GM23338 (cell line): ENCODE results near the gene PARP12. TPM values are rescaled to one million over a fixed set of nuclear protein-coding genes. Genes with fewer than 3 reads are reported as not detected.

ENCODE experiments used
- ATAC-seq: fragments of 200-7000 bp; cut with Tn5 transposase; 3 replicates; pipeline ENCODE4 v1.9.1; 2020
- DNase-seq: peaks from one replicate; pipeline ENCODE4 v3.0.0-alpha.2; 2015; ENCODE audit warnings: low spot score
- H2AFZ ChIP-seq: fragments of 200-600 bp; sonication (generic); 2 replicates; pipeline ENCODE4 v1.8.0; 2016; ENCODE audit warnings: antibody characterized with exemption, mild to moderate bottlenecking, moderate library complexity
- H3F3A ChIP-seq: fragments of 200-600 bp; sonication (generic); replicated peaks from 2 replicates; pipeline ENCODE4 v1.8.0; 2017; ENCODE audit warnings: antibody characterized with exemption, mixed run types, low read depth
- H3K27ac ChIP-seq: fragments of 200-600 bp; sonication (generic); 2 replicates; pipeline ENCODE4 v1.6.1; 2016; ENCODE audit warnings: low read depth
- H3K27me3 ChIP-seq: fragments of 200-600 bp; sonication (generic); 2 replicates; pipeline ENCODE4 v1.8.0; 2016; ENCODE audit warnings: mild to moderate bottlenecking, mixed run types, moderate library complexity; ENCODE audit not compliant: insufficient read depth
- H3K36me3 ChIP-seq: fragments of 200-600 bp; sonication (generic); 2 replicates; pipeline ENCODE4 v1.8.0; 2016; ENCODE audit warnings: mild to moderate bottlenecking; ENCODE audit not compliant: insufficient read depth
- H3K4me1 ChIP-seq: fragments of 200-600 bp; sonication (generic); 2 replicates; pipeline ENCODE4 v1.8.0; 2016; ENCODE audit warnings: mild to moderate bottlenecking, moderate library complexity; ENCODE audit not compliant: insufficient read depth
- H3K4me2 ChIP-seq: fragments of 200-600 bp; sonication (generic); 2 replicates; pipeline ENCODE4 v1.7.1; 2017; ENCODE audit warnings: mixed run types
- H3K4me3 ChIP-seq: fragments of 200-600 bp; sonication (generic); 2 replicates; pipeline ENCODE4 v1.6.1; 2016; ENCODE audit warnings: mixed run types
- H3K79me2 ChIP-seq: fragments of 200-600 bp; sonication (generic); replicated peaks from 2 replicates; pipeline ENCODE4 v1.8.0; 2017; ENCODE audit warnings: mild to moderate bottlenecking; ENCODE audit not compliant: insufficient read depth
- H3K9me2 ChIP-seq: fragments of 200-600 bp; sonication (generic); 2 replicates; pipeline ENCODE4 v1.8.0; 2017; ENCODE audit not compliant: insufficient read depth
- H4K20me1 ChIP-seq: fragments of 200-600 bp; sonication (generic); replicated peaks from 2 replicates; pipeline ENCODE4 v1.8.0; 2017; ENCODE audit warnings: mild to moderate bottlenecking; ENCODE audit not compliant: insufficient read depth
- H3K27ac Mint-ChIP-seq: 2 replicates; pipeline ENCODE4 v1.8.0; 2020; ENCODE audit warnings: inconsistent platforms, mild to moderate bottlenecking, moderate library complexity, mixed read lengths
- H3K27me3 Mint-ChIP-seq: 3 replicates; pipeline ENCODE4 v1.8.0; 2022; ENCODE audit warnings: low read depth, mild to moderate bottlenecking, moderate library complexity, mixed read lengths, inconsistent platforms; ENCODE audit not compliant: insufficient read depth, poor library complexity
- H3K36me3 Mint-ChIP-seq: 3 replicates; pipeline ENCODE4 v1.8.0; 2021; ENCODE audit warnings: low read depth, mild to moderate bottlenecking, inconsistent platforms, moderate library complexity, mixed read lengths
- H3K4me1 Mint-ChIP-seq: 3 replicates; pipeline ENCODE4 v1.8.0; 2020; ENCODE audit warnings: mild to moderate bottlenecking, inconsistent platforms, mixed read lengths
- H3K4me3 Mint-ChIP-seq: 3 replicates; pipeline ENCODE4 v1.8.0; 2021; ENCODE audit warnings: moderate library complexity, mild to moderate bottlenecking, inconsistent platforms, mixed read lengths
- H3K9me3 Mint-ChIP-seq: 3 replicates; pipeline ENCODE4 v1.8.0; 2020; ENCODE audit warnings: moderate library complexity, mild to moderate bottlenecking, inconsistent platforms, mixed read lengths
- CREB1 ChIP-seq: fragments of 250-450 bp; sonication (Bioruptor Pico); IDR thresholded peaks from 2 replicates; pipeline ENCODE4 v1.5.0; 2020; ENCODE audit warnings: low read depth, mild to moderate bottlenecking, moderate library complexity
- EZH2 ChIP-seq: fragments of 200-600 bp; sonication (generic); IDR thresholded peaks from one replicate; pipeline ENCODE4 v1.8.0; 2017; ENCODE audit warnings: antibody characterized with exemption, mild to moderate bottlenecking, low read depth; ENCODE audit not compliant: unreplicated experiment
- EZH2phosphoT487 ChIP-seq: fragments of 200-600 bp; sonication (generic); IDR thresholded peaks from one replicate; pipeline ENCODE4 v1.8.1; 2018; ENCODE audit warnings: antibody characterized with exemption; ENCODE audit not compliant: unreplicated experiment
- JUNB ChIP-seq: IDR thresholded peaks from one replicate; pipeline ENCODE4 v1.6.1; 2016; ENCODE audit warnings: antibody characterized with exemption; ENCODE audit not compliant: unreplicated experiment
- NANOG ChIP-seq: IDR thresholded peaks from 2 replicates; pipeline ENCODE4 v1.6.1; 2016; ENCODE audit warnings: antibody characterized with exemption, borderline replicate concordance
- POLR2AphosphoS5 ChIP-seq: IDR thresholded peaks from 2 replicates; pipeline ENCODE4 v1.6.1; 2016; ENCODE audit warnings: antibody characterized with exemption, low read depth
- STAT1 ChIP-seq: IDR thresholded peaks from one replicate; pipeline ENCODE4 v1.6.1; 2016; ENCODE audit warnings: antibody characterized with exemption; ENCODE audit not compliant: unreplicated experiment
- ZNF114 ChIP-seq: fragments of 250-450 bp; sonication (Bioruptor Pico); IDR thresholded peaks from 2 replicates; pipeline ENCODE4 v1.5.0; 2020; ENCODE audit warnings: mild to moderate bottlenecking, moderate library complexity
- ZNF331 ChIP-seq: fragments of 250-450 bp; sonication (Bioruptor Pico); IDR thresholded peaks from 2 replicates; pipeline ENCODE4 v1.5.0; 2020; ENCODE audit warnings: low read depth, mild to moderate bottlenecking, moderate library complexity
- polyA plus RNA-seq: library from polyadenylated mRNA; unstranded; fragments of >200 nt; fragmentation: Nextera tagmentation; extraction: Ambion mirVana; gene quantifications from 2 replicates; pipeline ENCODE4 v1.2.1, GENCODE V29; 2016
- total RNA-seq: library from RNA; depleted of rRNA; stranded (reverse); fragments of >200 nt; shearing (Covaris generic); gene quantifications from 2 replicates; pipeline ENCODE4 v1.2.3, GENCODE V29; 2014
- TF ChIP-seq, protein P1 (sequence below): IDR thresholded peaks from one replicate; pipeline ENCODE4 v1.6.1; 2018; ENCODE audit warnings: antibody characterized with exemption; ENCODE audit not compliant: unreplicated experiment
- TF ChIP-seq, protein P2 (sequence below), 2 experiments: fragments of 200-600 bp in 1 of 2; sonication (generic) in 1 of 2; conservative IDR thresholded peaks; 2 replicates each; pipeline versions ENCODE4 v1.5.1 to v1.6.1; 2016 to 2017; ENCODE audit warnings: antibody characterized with exemption in 2 of 2, low read depth in 2 of 2, mild to moderate bottlenecking in 2 of 2, moderate library complexity in 1 of 2
- TF ChIP-seq, protein P3 (sequence below): IDR thresholded peaks from 2 replicates; pipeline ENCODE4 v1.6.1; 2016; ENCODE audit warnings: antibody characterized with exemption
- TF ChIP-seq, protein P4 (sequence below): fragments of 250-450 bp; sonication (Bioruptor Pico); IDR thresholded peaks from 2 replicates; pipeline ENCODE4 v1.5.0; 2020; ENCODE audit warnings: mild to moderate bottlenecking, moderate library complexity

Gene PARP12
- total and polyA plus RNA-seq, 2 experiments from 2014 or later, result 2.7 to 10.3 TPM

DNA sequence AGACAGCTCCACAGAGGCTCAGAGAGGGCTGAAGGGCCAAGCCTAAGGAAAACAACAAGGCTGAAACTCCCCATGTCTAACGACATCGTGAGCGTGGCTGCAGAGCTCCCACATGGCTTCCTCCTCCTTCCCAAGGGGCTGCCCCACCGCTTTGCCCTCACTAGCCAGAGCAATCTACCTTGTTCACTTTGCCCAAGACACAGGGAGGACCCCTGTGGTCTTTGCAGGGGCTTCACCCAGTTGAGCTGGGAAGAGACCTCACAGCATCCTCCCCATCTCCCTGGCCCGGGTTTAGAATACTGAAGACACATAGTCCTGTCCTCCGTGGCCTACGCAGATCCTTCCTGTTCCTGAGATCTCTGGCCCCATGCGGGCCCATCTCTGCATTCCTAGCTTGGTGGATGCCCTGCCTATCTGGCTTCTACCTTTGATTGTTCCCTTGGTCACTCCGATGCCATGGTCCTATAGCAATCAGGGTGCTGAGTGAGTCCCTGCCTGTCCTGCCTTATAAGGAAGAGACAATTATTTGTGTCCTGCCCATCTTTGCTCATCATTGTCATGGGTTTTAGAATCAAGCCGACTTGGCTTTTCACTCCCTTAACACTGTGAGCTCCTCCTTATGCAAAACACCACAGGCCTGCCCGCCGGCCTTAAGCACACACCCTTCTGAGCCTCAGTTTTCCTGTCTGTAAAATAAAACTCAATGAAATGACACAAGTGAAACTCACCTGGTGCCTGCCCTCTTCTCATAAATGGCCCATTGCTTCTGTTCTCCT, 73.2 kb downstream of the PARP12 start:
- H3K36me3 Mint-ChIP-seq, result no peaks in the 10 kb centered on the region
- peaks cover 1% of the 10 kb centered on the region for H3K27me3 Mint-ChIP-seq
- no peaks in the 10 kb centered on the region for H3K27me3 ChIP-seq
- peak; percentile 71 for ATAC-seq
- peaks cover 9% of the 10 kb centered on the region for H3K4me1 Mint-ChIP-seq
- no peaks in the 10 kb centered on the region for H3K36me3 ChIP-seq
- H3K4me3 ChIP-seq, result no peak overlapping the region
- no peaks in the 10 kb centered on the region for H3K79me2 ChIP-seq
- no peak for DNase-seq
- H3K9me2 ChIP-seq, result no peaks in the 10 kb centered on the region
- H3K9me3 Mint-ChIP-seq, result no peaks in the 10 kb centered on the region
- H3K4me3 Mint-ChIP-seq, result no peak overlapping the region
- peak overlapping the region; percentile 69; the same call in 1 of the 2 replicates for H2AFZ ChIP-seq
- TF ChIP-seq, protein P1, sequence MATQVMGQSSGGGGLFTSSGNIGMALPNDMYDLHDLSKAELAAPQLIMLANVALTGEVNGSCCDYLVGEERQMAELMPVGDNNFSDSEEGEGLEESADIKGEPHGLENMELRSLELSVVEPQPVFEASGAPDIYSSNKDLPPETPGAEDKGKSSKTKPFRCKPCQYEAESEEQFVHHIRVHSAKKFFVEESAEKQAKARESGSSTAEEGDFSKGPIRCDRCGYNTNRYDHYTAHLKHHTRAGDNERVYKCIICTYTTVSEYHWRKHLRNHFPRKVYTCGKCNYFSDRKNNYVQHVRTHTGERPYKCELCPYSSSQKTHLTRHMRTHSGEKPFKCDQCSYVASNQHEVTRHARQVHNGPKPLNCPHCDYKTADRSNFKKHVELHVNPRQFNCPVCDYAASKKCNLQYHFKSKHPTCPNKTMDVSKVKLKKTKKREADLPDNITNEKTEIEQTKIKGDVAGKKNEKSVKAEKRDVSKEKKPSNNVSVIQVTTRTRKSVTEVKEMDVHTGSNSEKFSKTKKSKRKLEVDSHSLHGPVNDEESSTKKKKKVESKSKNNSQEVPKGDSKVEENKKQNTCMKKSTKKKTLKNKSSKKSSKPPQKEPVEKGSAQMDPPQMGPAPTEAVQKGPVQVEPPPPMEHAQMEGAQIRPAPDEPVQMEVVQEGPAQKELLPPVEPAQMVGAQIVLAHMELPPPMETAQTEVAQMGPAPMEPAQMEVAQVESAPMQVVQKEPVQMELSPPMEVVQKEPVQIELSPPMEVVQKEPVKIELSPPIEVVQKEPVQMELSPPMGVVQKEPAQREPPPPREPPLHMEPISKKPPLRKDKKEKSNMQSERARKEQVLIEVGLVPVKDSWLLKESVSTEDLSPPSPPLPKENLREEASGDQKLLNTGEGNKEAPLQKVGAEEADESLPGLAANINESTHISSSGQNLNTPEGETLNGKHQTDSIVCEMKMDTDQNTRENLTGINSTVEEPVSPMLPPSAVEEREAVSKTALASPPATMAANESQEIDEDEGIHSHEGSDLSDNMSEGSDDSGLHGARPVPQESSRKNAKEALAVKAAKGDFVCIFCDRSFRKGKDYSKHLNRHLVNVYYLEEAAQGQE, result no peak
- TF ChIP-seq POLR2AphosphoS5, result no peak
- no peak for TF ChIP-seq EZH2phosphoT487
- no peak for TF ChIP-seq ZNF331
- TF ChIP-seq, protein P2, sequence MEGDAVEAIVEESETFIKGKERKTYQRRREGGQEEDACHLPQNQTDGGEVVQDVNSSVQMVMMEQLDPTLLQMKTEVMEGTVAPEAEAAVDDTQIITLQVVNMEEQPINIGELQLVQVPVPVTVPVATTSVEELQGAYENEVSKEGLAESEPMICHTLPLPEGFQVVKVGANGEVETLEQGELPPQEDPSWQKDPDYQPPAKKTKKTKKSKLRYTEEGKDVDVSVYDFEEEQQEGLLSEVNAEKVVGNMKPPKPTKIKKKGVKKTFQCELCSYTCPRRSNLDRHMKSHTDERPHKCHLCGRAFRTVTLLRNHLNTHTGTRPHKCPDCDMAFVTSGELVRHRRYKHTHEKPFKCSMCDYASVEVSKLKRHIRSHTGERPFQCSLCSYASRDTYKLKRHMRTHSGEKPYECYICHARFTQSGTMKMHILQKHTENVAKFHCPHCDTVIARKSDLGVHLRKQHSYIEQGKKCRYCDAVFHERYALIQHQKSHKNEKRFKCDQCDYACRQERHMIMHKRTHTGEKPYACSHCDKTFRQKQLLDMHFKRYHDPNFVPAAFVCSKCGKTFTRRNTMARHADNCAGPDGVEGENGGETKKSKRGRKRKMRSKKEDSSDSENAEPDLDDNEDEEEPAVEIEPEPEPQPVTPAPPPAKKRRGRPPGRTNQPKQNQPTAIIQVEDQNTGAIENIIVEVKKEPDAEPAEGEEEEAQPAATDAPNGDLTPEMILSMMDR (conservative IDR thresholded peaks at IDR 0.05; ENCODE audit: low read depth in 2 of 2), result no peak
- TF ChIP-seq STAT1, result no peak
- TF ChIP-seq EZH2, result no peak
- TF ChIP-seq NANOG, result no peak
- TF ChIP-seq ZNF114 (CRISPR knock-in tag), result no peak
- TF ChIP-seq CREB1, result no peak
- TF ChIP-seq, protein P3, sequence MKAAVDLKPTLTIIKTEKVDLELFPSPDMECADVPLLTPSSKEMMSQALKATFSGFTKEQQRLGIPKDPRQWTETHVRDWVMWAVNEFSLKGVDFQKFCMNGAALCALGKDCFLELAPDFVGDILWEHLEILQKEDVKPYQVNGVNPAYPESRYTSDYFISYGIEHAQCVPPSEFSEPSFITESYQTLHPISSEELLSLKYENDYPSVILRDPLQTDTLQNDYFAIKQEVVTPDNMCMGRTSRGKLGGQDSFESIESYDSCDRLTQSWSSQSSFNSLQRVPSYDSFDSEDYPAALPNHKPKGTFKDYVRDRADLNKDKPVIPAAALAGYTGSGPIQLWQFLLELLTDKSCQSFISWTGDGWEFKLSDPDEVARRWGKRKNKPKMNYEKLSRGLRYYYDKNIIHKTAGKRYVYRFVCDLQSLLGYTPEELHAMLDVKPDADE, result no peak
- no peak for TF ChIP-seq JUNB
- TF ChIP-seq, protein P4, sequence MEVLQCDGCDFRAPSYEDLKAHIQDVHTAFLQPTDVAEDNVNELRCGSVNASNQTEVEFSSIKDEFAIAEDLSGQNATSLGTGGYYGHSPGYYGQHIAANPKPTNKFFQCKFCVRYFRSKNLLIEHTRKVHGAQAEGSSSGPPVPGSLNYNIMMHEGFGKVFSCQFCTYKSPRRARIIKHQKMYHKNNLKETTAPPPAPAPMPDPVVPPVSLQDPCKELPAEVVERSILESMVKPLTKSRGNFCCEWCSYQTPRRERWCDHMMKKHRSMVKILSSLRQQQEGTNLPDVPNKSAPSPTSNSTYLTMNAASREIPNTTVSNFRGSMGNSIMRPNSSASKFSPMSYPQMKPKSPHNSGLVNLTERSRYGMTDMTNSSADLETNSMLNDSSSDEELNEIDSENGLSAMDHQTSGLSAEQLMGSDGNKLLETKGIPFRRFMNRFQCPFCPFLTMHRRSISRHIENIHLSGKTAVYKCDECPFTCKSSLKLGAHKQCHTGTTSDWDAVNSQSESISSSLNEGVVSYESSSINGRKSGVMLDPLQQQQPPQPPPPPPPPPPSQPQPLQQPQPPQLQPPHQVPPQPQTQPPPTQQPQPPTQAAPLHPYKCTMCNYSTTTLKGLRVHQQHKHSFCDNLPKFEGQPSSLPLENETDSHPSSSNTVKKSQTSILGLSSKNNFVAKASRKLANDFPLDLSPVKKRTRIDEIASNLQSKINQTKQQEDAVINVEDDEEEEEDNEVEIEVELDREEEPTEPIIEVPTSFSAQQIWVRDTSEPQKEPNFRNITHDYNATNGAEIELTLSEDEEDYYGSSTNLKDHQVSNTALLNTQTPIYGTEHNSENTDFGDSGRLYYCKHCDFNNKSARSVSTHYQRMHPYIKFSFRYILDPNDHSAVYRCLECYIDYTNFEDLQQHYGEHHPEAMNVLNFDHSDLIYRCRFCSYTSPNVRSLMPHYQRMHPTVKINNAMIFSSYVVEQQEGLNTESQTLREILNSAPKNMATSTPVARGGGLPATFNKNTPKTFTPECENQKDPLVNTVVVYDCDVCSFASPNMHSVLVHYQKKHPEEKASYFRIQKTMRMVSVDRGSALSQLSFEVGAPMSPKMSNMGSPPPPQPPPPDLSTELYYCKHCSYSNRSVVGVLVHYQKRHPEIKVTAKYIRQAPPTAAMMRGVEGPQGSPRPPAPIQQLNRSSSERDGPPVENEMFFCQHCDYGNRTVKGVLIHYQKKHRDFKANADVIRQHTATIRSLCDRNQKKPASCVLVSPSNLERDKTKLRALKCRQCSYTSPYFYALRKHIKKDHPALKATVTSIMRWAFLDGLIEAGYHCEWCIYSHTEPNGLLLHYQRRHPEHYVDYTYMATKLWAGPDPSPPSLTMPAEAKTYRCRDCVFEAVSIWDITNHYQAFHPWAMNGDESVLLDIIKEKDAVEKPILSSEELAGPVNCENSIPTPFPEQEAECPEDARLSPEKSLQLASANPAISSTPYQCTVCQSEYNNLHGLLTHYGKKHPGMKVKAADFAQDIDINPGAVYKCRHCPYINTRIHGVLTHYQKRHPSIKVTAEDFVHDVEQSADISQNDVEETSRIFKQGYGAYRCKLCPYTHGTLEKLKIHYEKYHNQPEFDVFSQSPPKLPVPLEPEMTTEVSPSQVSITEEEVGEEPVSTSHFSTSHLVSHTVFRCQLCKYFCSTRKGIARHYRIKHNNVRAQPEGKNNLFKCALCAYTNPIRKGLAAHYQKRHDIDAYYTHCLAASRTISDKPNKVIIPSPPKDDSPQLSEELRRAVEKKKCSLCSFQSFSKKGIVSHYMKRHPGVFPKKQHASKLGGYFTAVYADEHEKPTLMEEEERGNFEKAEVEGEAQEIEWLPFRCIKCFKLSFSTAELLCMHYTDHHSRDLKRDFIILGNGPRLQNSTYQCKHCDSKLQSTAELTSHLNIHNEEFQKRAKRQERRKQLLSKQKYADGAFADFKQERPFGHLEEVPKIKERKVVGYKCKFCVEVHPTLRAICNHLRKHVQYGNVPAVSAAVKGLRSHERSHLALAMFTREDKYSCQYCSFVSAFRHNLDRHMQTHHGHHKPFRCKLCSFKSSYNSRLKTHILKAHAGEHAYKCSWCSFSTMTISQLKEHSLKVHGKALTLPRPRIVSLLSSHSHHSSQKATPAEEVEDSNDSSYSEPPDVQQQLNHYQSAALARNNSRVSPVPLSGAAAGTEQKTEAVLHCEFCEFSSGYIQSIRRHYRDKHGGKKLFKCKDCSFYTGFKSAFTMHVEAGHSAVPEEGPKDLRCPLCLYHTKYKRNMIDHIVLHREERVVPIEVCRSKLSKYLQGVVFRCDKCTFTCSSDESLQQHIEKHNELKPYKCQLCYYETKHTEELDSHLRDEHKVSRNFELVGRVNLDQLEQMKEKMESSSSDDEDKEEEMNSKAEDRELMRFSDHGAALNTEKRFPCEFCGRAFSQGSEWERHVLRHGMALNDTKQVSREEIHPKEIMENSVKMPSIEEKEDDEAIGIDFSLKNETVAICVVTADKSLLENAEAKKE (CRISPR knock-in tag), result no peak
- H3K27ac ChIP-seq, result no peak overlapping the region
- H3K4me2 ChIP-seq, result no peak overlapping the region
- H3K4me1 ChIP-seq, result no peaks in the 10 kb centered on the region
- no peak overlapping the region for H3K27ac Mint-ChIP-seq
- H4K20me1 ChIP-seq, result no peaks in the 10 kb centered on the region
- no peaks in the 10 kb centered on the region for H3F3A ChIP-seq
